ENCODE data around the gene APMAP.

DNA sequence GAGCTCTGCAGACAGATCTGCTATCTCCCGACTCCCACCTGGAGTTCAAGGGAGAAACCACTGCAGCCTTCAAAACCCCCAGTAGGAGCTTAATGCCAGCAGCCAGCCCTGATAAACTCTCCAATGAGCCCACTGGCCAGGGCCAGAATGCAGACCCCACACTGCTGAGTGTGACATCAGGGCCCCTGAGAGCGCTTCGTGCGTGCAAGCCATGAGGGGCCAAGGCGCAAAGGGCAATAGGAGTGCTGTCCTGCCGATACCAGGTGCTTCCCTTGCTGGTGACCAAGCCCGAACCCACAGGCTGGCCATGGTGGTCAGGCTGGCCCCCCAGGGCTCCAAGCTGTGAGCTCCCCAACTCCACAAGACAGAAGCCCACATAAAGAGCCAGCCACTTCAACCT, 76.7 kb downstream of the APMAP start:
- no peak for TF ChIP-seq POLR2A (IDR thresholded peaks at IDR 0.05)
- TF ChIP-seq, protein P1, sequence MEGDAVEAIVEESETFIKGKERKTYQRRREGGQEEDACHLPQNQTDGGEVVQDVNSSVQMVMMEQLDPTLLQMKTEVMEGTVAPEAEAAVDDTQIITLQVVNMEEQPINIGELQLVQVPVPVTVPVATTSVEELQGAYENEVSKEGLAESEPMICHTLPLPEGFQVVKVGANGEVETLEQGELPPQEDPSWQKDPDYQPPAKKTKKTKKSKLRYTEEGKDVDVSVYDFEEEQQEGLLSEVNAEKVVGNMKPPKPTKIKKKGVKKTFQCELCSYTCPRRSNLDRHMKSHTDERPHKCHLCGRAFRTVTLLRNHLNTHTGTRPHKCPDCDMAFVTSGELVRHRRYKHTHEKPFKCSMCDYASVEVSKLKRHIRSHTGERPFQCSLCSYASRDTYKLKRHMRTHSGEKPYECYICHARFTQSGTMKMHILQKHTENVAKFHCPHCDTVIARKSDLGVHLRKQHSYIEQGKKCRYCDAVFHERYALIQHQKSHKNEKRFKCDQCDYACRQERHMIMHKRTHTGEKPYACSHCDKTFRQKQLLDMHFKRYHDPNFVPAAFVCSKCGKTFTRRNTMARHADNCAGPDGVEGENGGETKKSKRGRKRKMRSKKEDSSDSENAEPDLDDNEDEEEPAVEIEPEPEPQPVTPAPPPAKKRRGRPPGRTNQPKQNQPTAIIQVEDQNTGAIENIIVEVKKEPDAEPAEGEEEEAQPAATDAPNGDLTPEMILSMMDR (IDR thresholded peaks at IDR 0.05): no peak

Data from testis (tissue), 2 donors.